CD4-positive, CD25-positive, alpha-beta regulatory T cell (primary cell): Measurements from ENCODE around the gene GATA3. TPM values are rescaled to one million over a fixed set of nuclear protein-coding genes. Genes with fewer than 3 reads are reported as not detected.

Source experiments
- ATAC-seq, 2 donors: fragments of 150-1000 bp; cut with Tn5 transposase; one replicate each; pipeline ENCODE4 v1.10.0; 2021; ENCODE audit warnings: low read depth in 2 of 2, moderate number of reproducible peaks in 2 of 2, moderate library complexity in 1 of 2
- DNase-seq, 3 donors: peaks; one replicate each; pipeline versions ENCODE4 v3.0.0 to v3.0.0-alpha.2; 2012 to 2022; ENCODE audit warnings: mixed read lengths in 1 of 3
- H3K27ac ChIP-seq: one replicate; pipeline ENCODE4 v1.7.0; 2013; ENCODE audit warnings: mild to moderate bottlenecking, low read length; ENCODE audit not compliant: insufficient read depth, poor library complexity, severe bottlenecking
- H3K27me3 ChIP-seq: one replicate; pipeline ENCODE4 v1.7.0; 2013; ENCODE audit warnings: low read length; ENCODE audit not compliant: control insufficient read depth, insufficient read depth
- H3K36me3 ChIP-seq: one replicate; pipeline ENCODE4 v1.7.0; 2013; ENCODE audit warnings: mild to moderate bottlenecking, low read length, moderate library complexity; ENCODE audit not compliant: control insufficient read depth, insufficient read depth
- H3K4me1 ChIP-seq: 2 replicates; pipeline ENCODE4 v1.7.0; 2013; ENCODE audit warnings: mild to moderate bottlenecking, low read length; ENCODE audit not compliant: insufficient read depth, control insufficient read depth, poor library complexity, severe bottlenecking
- H3K4me3 ChIP-seq: one replicate; pipeline ENCODE4 v1.7.0; 2013; ENCODE audit warnings: low read depth, mild to moderate bottlenecking, low read length, moderate library complexity
- H3K9me3 ChIP-seq, 2 experiments: 1 replicate in 1 of 2; 2 replicates in 1 of 2; pipeline ENCODE4 v1.7.0; 2013; ENCODE audit warnings: low read length in 2 of 2, mild to moderate bottlenecking in 1 of 2, moderate library complexity in 1 of 2; ENCODE audit not compliant: control insufficient read depth in 2 of 2
- H3K27ac Mint-ChIP-seq, 3 donors: one replicate each; pipeline ENCODE4 v1.8.0; 2020 to 2022; ENCODE audit warnings: mild to moderate bottlenecking in 3 of 3, mixed read lengths in 3 of 3, moderate library complexity in 2 of 3
- H3K27me3 Mint-ChIP-seq: one replicate; pipeline ENCODE4 v1.8.0; 2022; ENCODE audit warnings: mild to moderate bottlenecking, mixed read lengths
- H3K36me3 Mint-ChIP-seq: one replicate; pipeline ENCODE4 v1.8.0; 2020; ENCODE audit warnings: mixed read lengths
- H3K4me1 Mint-ChIP-seq, 4 donors: one replicate each; pipeline ENCODE4 v1.8.0; 2020 to 2022; ENCODE audit warnings: mixed read lengths in 4 of 4, mild to moderate bottlenecking in 1 of 4
- H3K4me3 Mint-ChIP-seq, 4 donors: one replicate each; pipeline ENCODE4 v1.8.0; 2020 to 2022; ENCODE audit warnings: mild to moderate bottlenecking in 4 of 4, mixed read lengths in 4 of 4, moderate library complexity in 3 of 4
- H3K9me3 Mint-ChIP-seq, 7 donors: one replicate each; pipeline ENCODE4 v1.8.0; 2020 to 2022; ENCODE audit warnings: mixed read lengths in 7 of 7, mild to moderate bottlenecking in 3 of 7, moderate library complexity in 2 of 7
- polyA plus RNA-seq, 4 donors: library from polyadenylated mRNA; unstranded; fragments of 300-500 nt; fragmentation: Illumina TruSeq; gene quantifications; one replicate each; pipeline ENCODE4 v1.2.3, GENCODE V29; 2021
- total RNA-seq: library from RNA; stranded (reverse); gene quantifications from one replicate; pipeline ENCODE4 v1.2.3, GENCODE V29; 2022

GATA3 gene
- total and polyA plus RNA-seq, 5 donors from 2014 or later = 32.9 to 182 (median 47.3) TPM

DNA sequence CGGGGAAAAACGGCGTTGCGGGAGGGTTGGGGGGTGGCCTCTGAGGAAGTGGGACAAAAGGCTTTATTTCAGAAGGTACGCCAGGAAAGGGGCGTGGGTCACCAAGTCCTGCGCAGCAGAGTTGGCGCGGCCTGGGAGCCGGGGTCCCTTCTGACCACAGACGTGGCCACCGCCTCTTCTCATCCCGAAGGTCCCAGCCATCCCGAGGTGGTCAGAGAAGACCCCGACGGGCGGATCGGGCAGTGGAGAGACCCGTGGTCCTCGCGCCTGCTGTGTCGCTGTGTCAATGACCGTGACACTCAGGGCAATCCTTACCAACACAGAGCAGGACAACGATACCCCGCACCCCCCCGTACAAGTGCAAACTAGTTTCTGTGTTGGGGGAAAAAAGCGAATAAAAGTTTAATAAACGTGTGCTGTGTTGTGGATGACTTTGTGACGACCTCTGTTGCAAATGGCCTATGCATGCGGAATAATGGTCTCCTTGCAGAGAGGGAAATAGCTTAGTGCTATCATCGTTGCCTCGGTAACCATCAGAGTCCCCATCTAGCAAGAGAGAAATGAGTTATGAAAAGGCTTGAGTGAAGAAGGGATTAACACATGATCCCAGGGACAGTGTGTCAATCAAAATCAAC is 19.4 kb upstream of the GATA3 start:
- H3K4me1 Mint-ChIP-seq = peaks cover 8 to 33% (median 24%) of the 10 kb centered on the region in 4 donors
- Histone ChIP-seq H3K4me3 (no peak overlapping the region), H3K27ac (no peak overlapping the region), H3K4me1 (peaks cover 37% of the 10 kb centered on the region), H3K9me3 (no peaks in the 10 kb centered on the region), H3K27me3 (peaks cover 42% of the 10 kb centered on the region), H3K36me3 (no peaks in the 10 kb centered on the region)
- H3K27me3 Mint-ChIP-seq = peaks cover 83% of the 10 kb centered on the region
- H3K4me3 Mint-ChIP-seq = peak overlapping the region; percentile 45 to 71 (median 66)
- H3K36me3 Mint-ChIP-seq = no peaks in the 10 kb centered on the region
- ATAC-seq (no peak), DNase-seq (peak in 1 of 3 donors; percentile 37)
- peak overlapping the region; percentile 11 to 91 (median 83) for H3K27ac Mint-ChIP-seq
- H3K9me3 Mint-ChIP-seq = peaks cover 1 to 14% (median 5%) of the 10 kb centered on the region in 7 donors

DNA sequence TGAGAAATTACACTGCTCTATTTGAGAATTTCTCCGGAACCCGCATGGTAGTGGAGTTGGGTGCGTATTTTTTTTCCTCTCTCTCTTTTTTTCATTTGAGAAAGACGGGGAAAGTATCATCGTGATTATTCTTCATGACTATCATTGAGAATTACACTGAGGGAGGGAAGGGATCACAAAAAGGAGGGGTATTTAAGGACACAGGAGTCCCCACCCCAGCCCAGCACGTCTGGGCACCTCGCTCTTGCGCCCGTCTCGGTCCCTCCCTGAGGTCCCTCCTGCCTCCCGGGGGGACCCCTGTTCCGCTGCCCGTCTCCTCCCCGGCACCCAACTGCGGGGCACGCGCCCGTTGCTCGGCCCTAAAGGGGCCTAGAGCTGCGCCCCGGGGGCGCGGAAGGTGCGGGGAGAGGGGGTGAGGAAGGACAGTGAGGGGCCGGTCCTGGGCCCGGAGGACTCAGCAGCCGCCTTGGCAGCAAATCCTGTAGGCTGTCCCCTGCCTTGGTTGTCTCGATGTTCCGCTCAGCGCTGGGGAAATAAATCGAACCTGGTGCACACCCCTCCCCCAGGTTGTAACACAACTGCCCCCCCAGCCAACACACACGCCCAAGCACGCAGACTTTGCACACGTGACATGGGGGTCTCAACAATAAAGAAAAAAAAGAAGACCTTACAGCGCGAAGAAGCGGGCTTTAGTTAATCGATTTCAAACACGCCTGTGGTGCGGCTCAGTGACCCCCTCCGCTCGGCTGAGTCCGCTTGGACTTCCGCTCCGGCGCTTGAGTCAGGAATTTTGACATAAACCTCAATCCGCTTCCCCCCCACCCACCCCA is 18.6 kb upstream of the GATA3 start:
- no peaks in the 10 kb centered on the region for H3K36me3 ChIP-seq
- H3K4me1 ChIP-seq = peaks cover 37% of the 10 kb centered on the region
- no peaks in the 10 kb centered on the region for H3K36me3 Mint-ChIP-seq
- no peak overlapping the region for H3K4me3 ChIP-seq
- no peak overlapping the region for H3K27ac ChIP-seq
- H3K9me3 Mint-ChIP-seq = peaks cover 1 to 14% (median 5%) of the 10 kb centered on the region in 7 donors
- peaks cover 49% of the 10 kb centered on the region for H3K27me3 ChIP-seq
- H3K27me3 Mint-ChIP-seq = peaks cover 83% of the 10 kb centered on the region
- H3K4me3 Mint-ChIP-seq = peak overlapping the region in 3 of 4 donors; percentile 62 to 71 (median 71)
- DNase-seq (peak in 1 of 3 donors; percentile 1), ATAC-seq (no peak)
- peak overlapping the region; percentile 11 to 91 (median 83) for H3K27ac Mint-ChIP-seq
- H3K4me1 Mint-ChIP-seq = peaks cover 8 to 33% (median 24%) of the 10 kb centered on the region in 4 donors
- no peaks in the 10 kb centered on the region for H3K9me3 ChIP-seq

DNA sequence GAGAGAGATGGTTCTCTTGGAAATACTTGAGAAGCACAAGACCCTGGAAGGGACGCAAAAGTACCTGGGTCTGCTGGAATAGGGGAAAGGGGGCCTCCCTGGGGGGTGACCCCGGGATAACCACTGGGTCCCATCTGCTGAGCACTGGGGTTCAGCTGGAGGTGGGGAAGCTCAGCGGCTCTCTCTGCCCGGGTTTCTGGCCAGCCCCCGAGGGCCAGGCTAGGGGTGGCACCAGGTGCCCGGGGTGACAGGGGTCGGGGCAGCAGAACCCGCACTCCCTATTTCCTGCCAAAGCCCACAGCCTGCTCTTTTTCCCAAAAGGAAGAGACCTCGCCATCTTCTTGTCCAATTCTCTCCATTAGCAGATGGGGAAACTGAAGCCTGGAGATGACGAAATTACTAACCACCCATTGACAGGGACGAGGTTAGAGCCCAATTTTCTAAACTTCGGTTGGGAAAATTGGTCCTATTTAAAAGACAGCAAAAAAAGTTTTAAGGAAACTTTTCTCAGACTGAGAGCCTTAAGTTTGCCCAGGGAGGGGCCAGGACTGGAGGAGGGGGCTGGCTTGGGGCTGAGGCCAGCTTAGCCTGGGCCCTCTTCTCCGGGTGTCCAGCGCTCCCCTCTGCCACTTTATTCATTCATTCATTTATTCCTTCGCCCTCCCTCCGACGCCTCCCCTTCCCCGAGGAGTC is 17.8 kb upstream of the GATA3 start:
- no peak for ATAC-seq
- no peaks in the 10 kb centered on the region for H3K9me3 ChIP-seq
- H3K9me3 Mint-ChIP-seq = peaks cover 1 to 14% (median 5%) of the 10 kb centered on the region in 7 donors
- H3K4me3 Mint-ChIP-seq = peak overlapping the region; percentile 26 to 86 (median 70)
- H3K4me1 ChIP-seq = peaks cover 37% of the 10 kb centered on the region
- peaks cover 87% of the 10 kb centered on the region for H3K27me3 Mint-ChIP-seq
- H3K36me3 ChIP-seq = no peaks in the 10 kb centered on the region
- peaks cover 8 to 35% (median 26%) of the 10 kb centered on the region in 4 donors for H3K4me1 Mint-ChIP-seq
- DNase-seq = peak in 1 of 3 donors; percentile 6
- no peaks in the 10 kb centered on the region for H3K36me3 Mint-ChIP-seq
- no peak overlapping the region for H3K27ac ChIP-seq
- H3K27me3 ChIP-seq = peaks cover 52% of the 10 kb centered on the region
- H3K4me3 ChIP-seq = no peak overlapping the region
- no peak overlapping the region for H3K27ac Mint-ChIP-seq

DNA sequence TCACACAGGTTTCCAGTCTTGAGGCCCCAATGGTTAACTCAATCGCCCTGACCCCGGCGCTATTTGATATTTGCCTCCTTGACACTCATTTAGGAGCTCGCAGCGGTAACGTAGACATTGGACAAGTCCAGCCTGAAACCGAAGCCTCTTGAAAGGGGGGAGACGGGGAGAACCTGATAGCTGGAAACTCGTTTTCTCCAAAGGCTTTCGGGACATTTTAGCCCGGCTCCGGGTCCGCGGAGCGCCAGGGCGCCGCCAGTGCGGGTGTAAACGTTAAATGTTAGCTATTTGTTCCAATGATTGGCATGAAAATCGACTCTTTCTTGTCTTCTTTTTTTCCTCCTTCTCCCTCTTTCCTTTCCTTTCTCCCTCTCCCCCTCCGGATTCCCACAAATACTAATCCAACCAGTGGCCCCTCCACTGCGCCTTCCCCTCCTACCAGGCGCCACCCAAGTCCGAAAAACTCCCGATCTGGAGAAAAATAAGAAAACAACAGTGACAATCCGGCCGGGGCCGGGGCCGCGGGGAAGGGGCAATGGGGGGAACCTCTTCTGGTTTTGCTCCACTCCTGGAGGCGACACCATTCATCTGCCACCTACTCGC is 17.2 kb upstream of the GATA3 start:
- peak overlapping the region; percentile 26 to 86 (median 70) for H3K4me3 Mint-ChIP-seq

DNA sequence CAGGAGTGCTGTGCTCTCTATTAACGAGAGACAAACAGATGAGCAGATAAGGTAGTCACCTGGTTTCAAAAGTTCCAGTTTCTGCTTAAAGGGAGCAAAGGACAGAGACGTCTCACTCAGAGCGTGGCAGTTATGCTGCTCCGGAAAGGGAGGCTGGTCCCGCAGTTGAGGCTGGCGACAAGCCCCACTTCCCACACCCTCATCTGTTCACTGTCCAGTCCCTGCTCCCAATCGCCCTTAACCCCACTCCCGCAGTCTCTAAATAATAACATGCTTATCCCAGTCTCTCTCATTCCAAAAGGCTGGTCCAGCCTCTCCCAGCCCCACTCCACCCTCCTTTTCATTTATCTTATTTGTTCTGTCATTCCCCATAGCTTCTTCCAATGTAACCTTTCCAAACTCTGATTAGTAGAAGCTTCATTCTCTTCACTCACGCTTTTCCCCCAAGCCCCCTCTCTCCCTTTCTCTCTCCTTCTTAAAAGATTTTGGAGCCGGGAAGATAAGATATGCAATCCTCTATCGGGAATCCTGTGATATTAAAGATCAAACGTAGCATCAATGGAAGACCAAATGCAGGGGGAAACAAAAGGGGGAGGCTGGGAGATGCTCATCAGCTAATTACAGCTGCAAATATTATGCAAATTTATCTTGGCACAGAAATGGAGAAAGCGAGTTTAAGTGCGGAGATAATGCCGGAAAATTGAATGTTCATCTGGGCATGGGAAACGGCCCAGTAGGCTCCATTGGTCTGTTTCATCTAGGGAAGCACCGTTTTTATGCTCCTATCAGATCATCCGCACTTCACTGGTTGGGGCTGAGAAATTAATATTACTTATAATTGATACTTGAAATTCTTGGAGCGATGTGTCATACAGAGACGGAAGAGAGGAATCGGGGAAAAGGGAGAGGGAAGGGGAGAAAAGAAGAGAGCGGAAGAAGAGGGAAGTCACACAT is 16.3 kb upstream of the GATA3 start:
- Histone ChIP-seq H3K27ac (no peak overlapping the region), H3K9me3 (no peaks in the 10 kb centered on the region), H3K4me3 (no peak overlapping the region), H3K36me3 (no peaks in the 10 kb centered on the region), H3K4me1 (peaks cover 47% of the 10 kb centered on the region), H3K27me3 (peaks cover 56% of the 10 kb centered on the region)
- Mint-ChIP-seq H3K9me3 (peaks cover 1 to 15% (median 5%) of the 10 kb centered on the region in 7 donors), H3K36me3 (no peaks in the 10 kb centered on the region), H3K4me3 (peak overlapping the region in 1 of 4 donors; percentile 88), H3K27me3 (peaks cover 87% of the 10 kb centered on the region), H3K4me1 (peaks cover 8 to 50% (median 37%) of the 10 kb centered on the region in 4 donors), H3K27ac (peak overlapping the region in 2 of 3 donors; percentile 40 to 50)
- ATAC-seq (no peak), DNase-seq (peak in 1 of 3 donors; percentile 10)

More for the DNA sequence above, 17.2 kb upstream of the GATA3 start:
- peak in 1 of 3 donors; percentile 26 for DNase-seq
- Histone ChIP-seq H3K9me3 (no peaks in the 10 kb centered on the region), H3K27me3 (peaks cover 55% of the 10 kb centered on the region), H3K27ac (no peak overlapping the region), H3K4me1 (peaks cover 37% of the 10 kb centered on the region), H3K36me3 (no peaks in the 10 kb centered on the region), H3K4me3 (no peak overlapping the region)
- H3K36me3 Mint-ChIP-seq = no peaks in the 10 kb centered on the region
- H3K9me3 Mint-ChIP-seq = peaks cover 1 to 14% (median 5%) of the 10 kb centered on the region in 7 donors
- peak overlapping the region in 1 of 3 donors; percentile 60 for H3K27ac Mint-ChIP-seq
- H3K27me3 Mint-ChIP-seq = peaks cover 87% of the 10 kb centered on the region
- ATAC-seq = no peak
- peaks cover 8 to 41% (median 30%) of the 10 kb centered on the region in 4 donors for H3K4me1 Mint-ChIP-seq

DNA sequence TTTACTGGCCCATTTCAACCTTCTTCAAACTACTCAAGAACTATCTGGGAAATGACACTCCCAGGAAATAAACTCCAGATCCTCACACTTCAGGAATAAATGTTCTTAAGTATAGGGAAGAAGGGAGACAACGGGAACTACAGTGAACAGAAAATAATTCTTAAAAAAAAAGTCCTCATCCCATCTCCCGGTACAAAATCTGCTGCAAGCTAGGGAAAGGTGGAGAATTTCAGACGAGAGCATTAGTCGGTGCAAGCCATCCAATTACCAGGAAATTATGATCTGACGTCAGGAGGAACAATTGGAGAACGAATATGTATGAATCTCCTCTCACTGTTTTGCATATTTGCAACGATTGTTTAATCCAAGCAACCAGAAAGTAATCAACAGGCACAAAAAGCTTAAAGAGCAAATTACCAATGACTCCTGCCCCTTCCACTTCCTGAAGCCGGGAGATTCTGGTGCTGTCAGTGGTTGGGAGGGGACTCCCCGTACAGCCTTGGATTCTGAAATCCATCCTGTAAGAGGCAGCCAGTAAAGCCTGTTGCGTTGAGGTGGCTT is 15.1 kb upstream of the GATA3 start:
- H3K4me1 Mint-ChIP-seq = peaks cover 14 to 53% (median 44%) of the 10 kb centered on the region in 4 donors
- Histone ChIP-seq H3K4me1 (peaks cover 51% of the 10 kb centered on the region), H3K27ac (no peak overlapping the region), H3K4me3 (no peak overlapping the region), H3K27me3 (peaks cover 58% of the 10 kb centered on the region), H3K36me3 (no peaks in the 10 kb centered on the region), H3K9me3 (no peaks in the 10 kb centered on the region)
- H3K9me3 Mint-ChIP-seq = peaks cover 1 to 15% (median 5%) of the 10 kb centered on the region in 7 donors
- ATAC-seq (no peak), DNase-seq (peak in 1 of 3 donors; percentile 20)
- no peak overlapping the region for H3K27ac Mint-ChIP-seq
- H3K4me3 Mint-ChIP-seq = peak overlapping the region in 3 of 4 donors; percentile 4 to 80 (median 50)
- no peaks in the 10 kb centered on the region for H3K36me3 Mint-ChIP-seq
- H3K27me3 Mint-ChIP-seq = peaks cover 91% of the 10 kb centered on the region
